HG02884 (cell line): ENCODE measurements around the gene KCNK10.

ENCODE experiments used
- ATAC-seq: cut with Tn5 transposase; IDR thresholded peaks from one replicate; pipeline ENCODE4 v1.9.1; 2021; ENCODE audit warnings: mild to moderate bottlenecking, moderate library complexity; ENCODE audit not compliant: unreplicated experiment

KCNK10 gene

GRCh38 chr14:88189417-88190191 is 133.5 kb downstream of the KCNK10 start:
- ATAC-seq = peak; percentile 91

GRCh38 chr14:88188745-88189416 is 134.2 kb downstream of the KCNK10 start:
- ATAC-seq = peak; percentile 63

GRCh38 chr14:88185843-88186242 is 137.2 kb downstream of the KCNK10 start:
- no peak for ATAC-seq

- no peak for ATAC-seq
Observed at GRCh38 chr14:88184956-88185355, 138.1 kb downstream of the KCNK10 start.

- peak; percentile 93 for ATAC-seq
Observed at GRCh38 chr14:88181072-88181471, 142.0 kb downstream of the KCNK10 start.

- ATAC-seq = no peak
Observed at GRCh38 chr14:88179716-88180115, 143.4 kb downstream of the KCNK10 start.

- ATAC-seq = no peak
Observed at GRCh38 chr14:88170333-88170732, 152.7 kb downstream of the KCNK10 start.

GRCh38 chr14:88168498-88169165 is 154.4 kb downstream of the KCNK10 start:
- peak; percentile 85 for ATAC-seq

- ATAC-seq = no peak
Observed at GRCh38 chr14:88168025-88168424, 155.0 kb downstream of the KCNK10 start.

- no peak for ATAC-seq
Observed at GRCh38 chr14:88166616-88167015, 156.5 kb downstream of the KCNK10 start.

GRCh38 chr14:88164906-88165534 is 158.0 kb downstream of the KCNK10 start:
- ATAC-seq = peak; percentile 60

- ATAC-seq = no peak
Observed at GRCh38 chr14:88163731-88164255, 159.3 kb downstream of the KCNK10 start.

- ATAC-seq = no peak
Observed at GRCh38 chr14:88156127-88156526, 166.9 kb downstream of the KCNK10 start.

GRCh38 chr14:88154926-88155325 is 168.1 kb downstream of the KCNK10 start:
- ATAC-seq = no peak

GRCh38 chr14:88154321-88154720 is 168.7 kb downstream of the KCNK10 start:
- ATAC-seq = no peak

GRCh38 chr14:88146881-88147649 is 176.0 kb downstream of the KCNK10 start:
- no peak for ATAC-seq

GRCh38 chr14:88143810-88144209 is 179.3 kb downstream of the KCNK10 start:
- no peak for ATAC-seq

GRCh38 chr14:88142997-88143396 is 180.1 kb downstream of the KCNK10 start:
- ATAC-seq = no peak

- no peak for ATAC-seq
Observed at GRCh38 chr14:88140874-88141273, 182.2 kb downstream of the KCNK10 start.

- no peak for ATAC-seq
Observed at GRCh38 chr14:88137327-88137726, 185.7 kb downstream of the KCNK10 start.
